ENCODE results near the gene CDK5RAP1. TPM values are rescaled to one million over a fixed set of nuclear protein-coding genes. Genes with fewer than 3 reads are reported as not detected.

Gene CDK5RAP1
- total and polyA plus RNA-seq, 2 of the 8 experiments (the other 6 are each of a cell fraction or from before 2014, with no cell fraction given): 37.8 to 46.6 TPM

- TF ChIP-seq HDAC2 (IDR thresholded peaks at IDR 0.05; ENCODE audit: borderline replicate concordance in 1 of 2, low read depth in 2 of 2, low read length in 2 of 2) (peak in 1 of 2 experiments; percentile 71; a peak in 1 of 4 replicates), SP1 (IDR thresholded peaks at IDR 0.05; ENCODE audit: low read depth, low read length) (peak; percentile 12; the same call in 1 of the 2 replicates), KDM4A (IDR thresholded peaks at IDR 0.05; ENCODE audit: low read depth, low read length, severe bottlenecking) (peak; percentile 78), YY1 (IDR thresholded peaks at IDR 0.05; ENCODE audit: low read depth, low read length) (0 out of 2 replicates have a peak, but pooled peaks have one; percentile 52), PHF8 (conservative IDR thresholded peaks at IDR 0.05; ENCODE audit: low read depth, low read length) (peak; percentile 59; the same call in 1 of the 2 replicates), EZH2 (IDR thresholded peaks at IDR 0.05; ENCODE audit: low read depth, low read length, severe bottlenecking) (no peak)
These were observed 42.4 kb upstream of the CDK5RAP1 start, which contains the start of gene SNTA1 (continued) for GRCh38 chr20:33443512-33444239.

Measured in H1 (cell line).